AG08396 (cell line): ENCODE results near the gene EEF1G.
A peak's percentile ranks its signal among the peaks of the same experiment; 100 is the strongest.
"Not testable (repeated sequence)": the region's sequence is repeated elsewhere in the genome, so short reads cannot be mapped to it uniquely, and the experiment has no call there.

Source experiments
- DNase-seq: peaks from one replicate; pipeline ENCODE4 v3.0.0; 2012; ENCODE audit warnings: low spot score, mixed read lengths

Gene EEF1G

DNA sequence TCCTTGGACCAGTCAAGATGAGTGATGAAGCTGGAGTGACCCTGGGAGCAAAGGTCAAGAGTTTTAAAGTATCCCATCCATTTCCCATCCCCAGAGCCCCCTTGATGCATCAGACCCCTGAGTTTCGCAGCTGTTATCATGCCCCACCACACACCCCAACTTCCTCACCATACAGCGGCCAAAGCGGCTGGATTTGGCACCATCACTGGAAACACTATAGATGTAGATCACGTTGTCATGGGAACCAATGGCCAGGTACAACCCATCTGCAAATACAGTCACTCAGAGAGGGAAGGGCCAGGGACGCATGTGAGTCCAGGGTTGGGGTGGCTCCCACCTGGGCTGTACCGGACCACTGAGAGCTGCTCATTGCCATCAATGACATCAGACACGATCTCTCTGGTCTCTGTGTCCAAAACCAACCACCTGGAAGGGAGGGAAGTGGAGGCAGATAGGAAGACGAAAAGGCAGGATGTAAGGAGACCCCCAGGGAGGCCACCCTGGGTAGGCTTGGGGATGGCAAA is 30.1 kb upstream of the EEF1G start:
- no peak for DNase-seq

- DNase-seq, result no peak
These were observed 29.3 kb upstream of the EEF1G start for GRCh38 chr11:62603072-62603408.

- peak; percentile 85 for DNase-seq
These were observed 28.7 kb upstream of the EEF1G start for GRCh38 chr11:62602141-62603071.

DNA sequence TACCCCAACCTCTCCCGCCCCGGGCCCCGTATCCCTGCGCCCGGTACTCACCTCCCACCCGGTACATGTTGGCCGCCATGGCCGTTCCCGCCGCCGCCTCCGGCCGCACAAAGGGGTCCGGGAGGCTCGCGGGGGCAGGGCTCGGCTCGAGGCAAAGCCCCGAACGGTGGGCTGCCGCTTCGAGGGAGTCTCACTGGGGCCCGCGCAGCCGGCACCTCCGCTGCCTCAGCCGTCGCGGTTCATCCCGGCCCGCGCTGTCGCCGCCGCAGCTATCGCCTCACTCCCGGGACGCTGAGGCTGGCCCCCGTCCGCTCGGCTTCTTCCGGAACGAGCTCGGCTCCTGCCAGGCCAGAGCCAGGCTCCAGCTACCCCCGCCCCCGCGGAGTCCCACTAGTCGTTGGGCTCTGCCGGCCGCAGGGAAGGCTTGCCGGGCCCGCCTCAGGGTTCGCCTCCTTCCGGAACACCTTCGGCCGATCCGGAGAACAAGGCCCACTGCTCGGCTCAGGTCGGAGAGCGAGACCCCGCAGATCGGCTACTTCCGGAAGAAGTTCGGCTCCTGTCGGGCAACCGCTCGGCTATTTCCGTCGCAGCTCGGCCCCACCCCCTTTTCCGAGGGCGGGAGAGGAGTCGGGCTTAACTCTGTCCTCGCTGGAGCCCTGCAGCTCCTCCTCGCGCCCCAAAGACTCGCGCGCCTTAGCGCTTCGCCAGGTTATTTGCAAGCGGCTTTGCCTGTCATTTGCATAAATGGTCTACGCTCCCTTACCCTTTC is 27.9 kb upstream of the EEF1G start, which contains the start of gene MTA2:
Gene MTA2 (minus strand): TSS at position 494 of the 769 bp plus-strand sequence. CDS start 415 bp downstream, at position 79.
- DNase-seq, result peak; percentile 98

- DNase-seq, result peak; percentile 43
These were observed 27.4 kb upstream of the EEF1G start for GRCh38 chr11:62601122-62601371.

DNA sequence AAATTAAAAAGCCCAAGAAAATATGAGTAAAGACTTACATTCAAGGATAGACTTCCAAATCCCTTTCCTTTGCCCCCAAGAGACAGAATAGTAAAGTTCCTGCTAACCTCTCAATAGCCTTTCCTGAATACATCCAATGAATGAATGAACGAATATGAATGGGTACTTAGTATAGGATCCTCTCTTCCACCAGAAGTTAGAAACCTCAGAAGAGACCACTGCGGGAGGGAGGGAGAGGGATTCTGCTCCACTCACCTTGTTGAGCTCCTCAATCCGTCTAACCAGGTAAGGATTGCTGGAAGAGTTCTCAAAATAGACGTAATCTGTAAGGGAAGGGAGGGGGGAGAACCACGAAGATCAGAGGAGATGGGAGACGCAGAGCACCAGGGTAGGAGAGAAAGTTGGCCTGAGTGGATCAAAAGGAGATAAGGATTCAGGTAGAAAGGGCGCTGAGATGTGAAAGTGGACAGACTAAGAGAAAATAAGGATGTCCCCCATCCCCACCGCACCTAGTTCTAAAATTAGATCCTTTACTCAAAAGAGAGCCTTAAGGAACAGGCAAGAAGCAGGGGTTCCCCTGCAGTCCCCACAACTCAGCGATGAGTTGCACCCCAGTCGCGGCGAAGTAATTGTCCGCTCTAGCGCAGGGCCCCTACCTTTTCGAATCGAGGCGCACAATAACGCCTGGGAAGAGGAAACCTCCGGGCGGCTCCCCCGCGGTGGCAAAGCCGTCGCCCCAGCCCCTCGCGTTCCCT is 26.9 kb upstream of the EEF1G start:
- DNase-seq, result no peak

DNA sequence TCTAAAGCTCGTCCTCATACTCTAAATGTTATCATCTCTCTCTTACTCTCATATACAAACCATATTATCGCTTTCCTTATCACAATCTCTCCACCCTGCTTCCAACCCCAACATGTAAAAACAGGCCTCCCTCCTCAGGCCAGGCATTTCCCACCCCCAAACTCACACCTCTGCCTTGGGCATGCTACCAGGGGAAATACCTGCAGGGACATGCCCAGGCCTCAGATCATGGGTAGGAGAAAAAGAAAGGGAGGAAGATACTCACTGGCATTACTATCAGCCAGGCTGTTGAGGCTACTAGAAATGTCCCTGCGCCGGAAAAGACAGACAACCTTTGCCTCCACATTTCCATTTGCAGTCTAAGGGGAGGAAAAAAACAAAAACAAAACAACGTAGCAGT is 26.2 kb upstream of the EEF1G start:
- no peak for DNase-seq

DNA sequence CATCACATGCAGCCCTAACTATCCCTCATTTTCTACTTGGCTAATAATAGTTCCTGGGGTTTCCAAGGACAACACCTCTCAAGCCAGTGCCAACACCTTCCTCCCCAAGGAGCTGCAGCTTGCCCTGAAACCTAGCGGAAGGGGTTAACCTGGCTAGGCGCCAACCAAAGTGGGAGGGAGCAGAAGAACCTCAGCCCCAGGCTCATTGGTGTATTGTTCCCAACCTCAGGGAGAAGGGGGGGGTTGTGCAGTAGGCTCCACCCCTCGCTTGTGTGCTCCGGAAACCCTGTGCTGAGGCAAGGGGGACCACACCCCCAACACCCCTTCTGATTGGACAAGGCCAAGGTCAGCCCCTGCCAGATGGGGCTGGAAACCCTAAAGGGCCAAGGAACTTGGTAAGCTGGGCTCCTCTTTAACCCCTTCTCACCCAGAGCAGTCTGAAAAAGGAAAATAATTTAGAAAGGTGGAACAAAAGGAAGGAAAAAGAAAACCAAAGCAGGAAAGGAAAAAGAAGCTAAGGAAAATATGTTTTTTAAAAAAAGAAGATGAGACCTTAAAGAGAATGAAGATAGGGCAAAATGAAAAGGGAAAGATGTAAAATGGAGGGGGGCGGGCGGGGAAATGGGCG is 25.5 kb upstream of the EEF1G start:
- DNase-seq, result peak; percentile 98

DNA sequence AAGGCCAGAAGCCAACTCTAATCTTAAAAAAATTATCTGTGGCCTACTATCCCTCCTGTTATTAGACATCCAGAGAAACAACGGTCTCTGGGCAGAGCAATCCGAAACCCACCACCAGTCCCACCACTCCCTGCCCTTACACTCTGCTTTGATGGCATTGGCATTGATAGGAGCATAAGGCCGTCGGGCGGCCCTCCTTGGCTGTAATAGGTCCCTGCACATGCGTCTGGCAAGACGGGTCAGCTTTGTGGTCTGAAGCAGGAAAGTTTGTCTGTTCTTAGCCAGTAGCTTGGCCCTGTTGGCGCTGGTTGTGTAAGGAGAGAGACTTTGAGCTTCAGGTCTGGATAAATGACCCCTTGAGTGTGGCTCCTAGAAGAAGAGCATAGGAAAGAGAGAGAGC is 21.4 kb upstream of the EEF1G start:
- DNase-seq, result no peak

GRCh38 chr11:62593434-62594044 is 19.8 kb upstream of the EEF1G start:
- peak; percentile 64 for DNase-seq

GRCh38 chr11:62592989-62593421 is 19.3 kb upstream of the EEF1G start:
- no peak for DNase-seq

DNA sequence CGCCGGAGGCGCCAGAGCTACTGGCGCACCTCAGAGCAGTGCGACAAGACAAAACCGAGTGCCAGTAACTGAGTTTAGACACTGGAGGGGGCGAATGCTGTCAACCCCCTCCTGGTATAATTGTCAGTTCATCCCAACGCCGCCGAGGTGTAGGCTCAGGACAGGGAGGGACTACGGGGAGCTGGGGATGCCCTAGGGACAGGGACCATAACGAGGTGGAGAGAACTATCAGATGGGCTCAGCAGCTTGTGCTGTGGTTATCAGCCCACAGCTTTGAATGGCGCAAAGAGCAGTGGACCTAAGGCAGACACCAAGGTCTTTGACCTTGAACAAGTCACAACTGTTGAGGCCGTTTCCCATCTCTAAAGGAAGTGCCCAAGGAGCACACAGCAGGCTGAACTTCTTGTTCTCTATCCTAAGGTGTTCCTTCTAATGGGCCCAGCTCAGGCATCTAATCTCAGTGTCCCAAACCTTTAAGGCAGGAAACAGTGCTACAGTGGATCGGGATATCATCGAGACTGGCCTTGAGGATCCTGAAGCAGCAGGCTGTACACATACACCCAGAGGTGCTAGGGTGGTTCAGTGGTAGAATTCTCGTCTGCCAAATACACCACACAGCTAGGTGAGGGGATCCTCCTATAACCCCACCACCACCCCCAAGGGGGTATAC is 18.6 kb upstream of the EEF1G start:
- DNase-seq, result no peak

DNA sequence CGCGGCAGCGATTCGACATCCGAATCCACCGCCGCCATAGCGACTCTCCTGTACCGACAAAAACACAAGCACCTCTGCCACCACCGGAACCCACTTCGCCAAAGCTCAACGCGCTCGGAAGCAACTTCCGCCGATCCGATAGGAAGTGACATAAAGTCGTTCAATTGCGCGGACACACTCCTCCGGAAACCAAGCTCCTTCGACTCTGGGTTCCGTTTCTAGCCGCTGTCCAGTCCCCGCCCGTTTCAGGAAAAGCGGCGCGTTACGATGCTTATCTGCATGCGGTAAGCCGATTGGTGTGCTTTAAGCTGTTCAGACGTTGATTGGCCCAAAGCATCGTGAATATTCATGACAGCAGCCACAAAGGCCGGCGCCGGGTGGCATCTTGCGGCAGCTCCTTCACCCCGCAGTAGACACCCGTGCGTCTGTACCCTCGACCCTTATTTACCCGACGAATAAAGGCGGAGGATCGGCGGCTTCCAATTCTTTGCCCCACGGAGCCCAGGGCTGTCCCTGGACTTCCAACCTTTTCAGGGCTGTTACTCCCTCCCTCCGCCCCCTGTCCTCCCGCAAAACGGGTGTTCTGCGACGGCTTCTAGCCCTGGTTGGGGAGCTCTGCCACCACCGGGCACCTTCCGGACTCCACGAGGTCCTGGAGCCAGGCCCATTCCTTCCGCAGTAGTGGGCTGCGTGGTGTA is 17.9 kb upstream of the EEF1G start, which contains the start of gene TUT1:
Gene TUT1 (minus strand): TSS at position 76 of the 698 bp plus-strand sequence. CDS start 38 bp downstream, at position 38.
- peak; percentile 90 for DNase-seq

DNA sequence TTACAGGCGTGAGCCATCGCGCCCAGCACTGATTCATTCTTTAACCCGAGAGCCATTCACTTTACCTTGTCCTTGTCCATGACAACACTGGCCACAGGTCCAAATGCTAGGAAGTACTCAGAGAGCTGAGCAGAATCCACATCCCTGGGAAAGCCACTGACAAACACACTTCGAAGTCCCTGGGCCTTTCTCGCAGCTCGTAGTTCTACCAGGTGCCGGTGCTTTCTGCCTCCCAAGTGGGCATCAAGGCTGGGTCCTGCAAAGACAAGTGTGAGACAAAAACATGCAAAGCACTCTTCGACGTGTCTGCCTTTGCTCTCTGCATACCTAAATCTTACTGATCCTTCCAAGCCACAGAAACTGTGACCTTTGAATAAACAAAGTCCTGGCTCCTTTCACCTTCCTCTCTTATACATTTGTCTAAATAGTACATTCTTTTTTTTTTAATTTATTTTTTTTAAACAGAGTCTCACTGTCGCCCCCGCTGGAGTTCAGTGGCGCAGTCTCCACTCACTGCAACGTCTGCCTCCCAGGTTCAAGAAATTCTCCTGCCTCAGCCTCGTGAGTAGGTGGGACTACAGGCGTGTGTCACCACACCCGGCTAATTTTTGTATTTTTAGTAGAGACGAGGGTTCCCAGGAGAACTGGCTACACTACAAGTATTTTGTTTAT is 15.4 kb upstream of the EEF1G start:
- DNase-seq, result no peak

DNA sequence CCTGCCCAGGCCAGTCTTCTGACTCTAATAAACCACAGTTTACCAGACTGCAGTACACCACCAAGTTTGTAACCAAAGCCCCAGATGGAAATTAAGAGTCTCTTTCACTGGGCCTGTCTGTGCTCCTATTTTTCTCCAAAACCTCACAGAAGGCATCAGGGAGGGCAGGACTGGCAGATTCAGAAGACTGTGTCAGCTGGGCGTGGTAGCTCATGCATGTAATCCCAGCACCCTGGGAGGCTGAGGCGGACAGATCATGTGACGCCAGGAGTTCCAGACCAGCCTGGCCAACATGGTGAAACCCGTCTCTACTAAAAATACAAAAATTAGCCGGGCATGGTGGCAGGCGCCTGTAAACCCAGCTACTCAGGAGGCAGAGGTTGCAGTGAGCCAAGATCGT is 11.7 kb upstream of the EEF1G start:
- not testable (repeated sequence) for DNase-seq

GRCh38 chr11:62581735-62582134 is 8.0 kb upstream of the EEF1G start:
- not testable (repeated sequence) for DNase-seq

GRCh38 chr11:62580959-62581715 is 7.4 kb upstream of the EEF1G start:
- DNase-seq, result no peak

- DNase-seq, result no peak
These were observed 5.6 kb upstream of the EEF1G start for GRCh38 chr11:62579252-62579651.

- DNase-seq, result no peak
These were observed 4.8 kb upstream of the EEF1G start for GRCh38 chr11:62578541-62578940.
